GM06990 (cell line): ENCODE results near the gene ARHGAP11A.
"Not testable (repeated sequence)": the region's sequence is repeated elsewhere in the genome, so short reads cannot be mapped to it uniquely, and the experiment has no call there.

Source experiments
- DNase-seq: peaks from one replicate; pipeline ENCODE4 v3.0.0-alpha.2; 2011; ENCODE audit not compliant: insufficient read length; ENCODE audit errors: extremely low read depth
- H3K27me3 ChIP-seq: replicated peaks from 2 replicates; pipeline ENCODE4 v1.6.0; 2011; ENCODE audit warnings: low read length; ENCODE audit not compliant: control insufficient read depth, insufficient read depth
- H3K36me3 ChIP-seq: 2 replicates; pipeline ENCODE4 v1.5.1; 2011; ENCODE audit warnings: low read length; ENCODE audit not compliant: control insufficient read depth, insufficient read depth
- H3K4me3 ChIP-seq: replicated peaks from 2 replicates; pipeline ENCODE4 v1.5.1; 2011; ENCODE audit warnings: low read depth, mild to moderate bottlenecking, control low read depth, low read length

ARHGAP11A gene, protein sequence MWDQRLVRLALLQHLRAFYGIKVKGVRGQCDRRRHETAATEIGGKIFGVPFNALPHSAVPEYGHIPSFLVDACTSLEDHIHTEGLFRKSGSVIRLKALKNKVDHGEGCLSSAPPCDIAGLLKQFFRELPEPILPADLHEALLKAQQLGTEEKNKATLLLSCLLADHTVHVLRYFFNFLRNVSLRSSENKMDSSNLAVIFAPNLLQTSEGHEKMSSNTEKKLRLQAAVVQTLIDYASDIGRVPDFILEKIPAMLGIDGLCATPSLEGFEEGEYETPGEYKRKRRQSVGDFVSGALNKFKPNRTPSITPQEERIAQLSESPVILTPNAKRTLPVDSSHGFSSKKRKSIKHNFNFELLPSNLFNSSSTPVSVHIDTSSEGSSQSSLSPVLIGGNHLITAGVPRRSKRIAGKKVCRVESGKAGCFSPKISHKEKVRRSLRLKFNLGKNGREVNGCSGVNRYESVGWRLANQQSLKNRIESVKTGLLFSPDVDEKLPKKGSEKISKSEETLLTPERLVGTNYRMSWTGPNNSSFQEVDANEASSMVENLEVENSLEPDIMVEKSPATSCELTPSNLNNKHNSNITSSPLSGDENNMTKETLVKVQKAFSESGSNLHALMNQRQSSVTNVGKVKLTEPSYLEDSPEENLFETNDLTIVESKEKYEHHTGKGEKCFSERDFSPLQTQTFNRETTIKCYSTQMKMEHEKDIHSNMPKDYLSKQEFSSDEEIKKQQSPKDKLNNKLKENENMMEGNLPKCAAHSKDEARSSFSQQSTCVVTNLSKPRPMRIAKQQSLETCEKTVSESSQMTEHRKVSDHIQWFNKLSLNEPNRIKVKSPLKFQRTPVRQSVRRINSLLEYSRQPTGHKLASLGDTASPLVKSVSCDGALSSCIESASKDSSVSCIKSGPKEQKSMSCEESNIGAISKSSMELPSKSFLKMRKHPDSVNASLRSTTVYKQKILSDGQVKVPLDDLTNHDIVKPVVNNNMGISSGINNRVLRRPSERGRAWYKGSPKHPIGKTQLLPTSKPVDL

GRCh38 chr15:32615051-32615870 is at the start of gene ARHGAP11A:
ARHGAP11A (plus strand) TSS chr15:32615504; CDS start chr15:32616212, 708 bp downstream.
- H3K27me3 ChIP-seq, H3K36me3 ChIP-seq: not testable (repeated sequence)
- H3K4me3 ChIP-seq, result peak within 1 kb of the TSS; percentile 80
- peak; percentile 74 for DNase-seq

GRCh38 chr15:32568988-32569387 is 46.3 kb upstream of the ARHGAP11A start:
- DNase-seq, H3K36me3 ChIP-seq, H3K4me3 ChIP-seq, H3K27me3 ChIP-seq: not testable (repeated sequence)

- not testable (repeated sequence) for H3K27me3 ChIP-seq, H3K36me3 ChIP-seq, DNase-seq, H3K4me3 ChIP-seq
These were observed 36.8 kb upstream of the ARHGAP11A start for GRCh38 chr15:32578482-32578881.

DNA sequence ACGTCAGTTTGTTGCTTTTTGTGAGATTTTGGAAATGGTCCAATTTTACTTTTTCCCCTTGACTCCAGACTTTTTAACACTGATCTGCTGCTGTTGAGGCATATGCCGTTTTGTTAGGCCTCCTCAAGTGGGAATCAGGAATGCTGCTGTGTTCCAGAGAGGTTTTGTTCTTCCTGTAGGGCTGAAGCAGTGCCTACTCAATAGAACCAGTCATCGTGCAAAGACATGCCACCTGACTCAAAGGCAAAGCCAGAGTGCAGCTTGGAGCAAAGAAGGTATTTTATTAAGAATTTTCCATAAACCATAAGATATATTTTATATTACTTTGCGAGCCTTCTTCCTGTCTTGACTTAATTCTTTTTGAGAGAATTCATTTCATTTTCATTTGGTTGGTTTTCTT is 29.5 kb upstream of the ARHGAP11A start:
- not testable (repeated sequence) for H3K36me3 ChIP-seq, H3K4me3 ChIP-seq, H3K27me3 ChIP-seq, DNase-seq

DNA sequence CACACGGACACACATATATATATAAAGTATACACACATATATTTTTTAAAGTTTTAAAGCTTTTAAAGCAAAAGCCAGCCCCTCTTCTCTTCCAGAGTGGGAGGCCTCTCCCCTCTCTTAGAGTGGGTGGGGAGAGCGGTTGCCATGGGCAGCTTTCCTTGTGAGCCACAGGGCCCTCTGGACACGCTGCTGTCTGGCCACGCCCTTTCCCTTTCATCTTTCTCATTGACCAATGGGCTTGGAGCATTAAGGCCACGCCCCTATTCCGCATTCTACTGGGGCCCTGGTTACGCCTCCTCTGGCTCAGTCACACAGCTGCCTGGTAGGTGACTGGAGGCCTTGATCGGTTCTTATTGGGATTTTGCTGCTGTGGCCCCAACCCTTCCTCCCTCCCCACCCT is 22.2 kb upstream of the ARHGAP11A start, which contains the start of gene GOLGA8N:
TSS of gene GOLGA8N (plus strand) at position 306 of the 400 bp plus-strand sequence.
- not testable (repeated sequence) for DNase-seq, H3K36me3 ChIP-seq, H3K27me3 ChIP-seq, H3K4me3 ChIP-seq

- H3K27me3 ChIP-seq, H3K36me3 ChIP-seq, H3K4me3 ChIP-seq, DNase-seq: not testable (repeated sequence)
These were observed 5.8 kb upstream of the ARHGAP11A start for GRCh38 chr15:32609518-32609917.

DNA sequence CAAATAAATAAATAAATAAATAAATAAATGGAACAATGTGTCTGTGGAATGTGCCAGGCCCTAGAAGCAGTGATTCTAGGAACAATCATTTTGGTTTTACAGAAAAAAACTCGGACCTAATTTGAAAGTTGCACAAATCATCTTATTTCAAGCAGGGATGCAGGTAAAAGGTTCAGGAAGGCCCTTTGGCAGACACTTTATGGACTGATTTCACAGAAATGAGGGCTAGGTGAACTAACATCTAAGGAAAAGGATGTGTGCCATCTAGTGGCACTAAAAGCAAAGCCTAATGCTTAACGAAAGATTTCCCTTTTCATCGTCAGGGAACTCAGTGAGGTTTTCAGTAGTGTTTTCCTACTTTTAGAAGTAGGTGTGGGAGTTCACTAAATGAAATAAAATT is 4.6 kb upstream of the ARHGAP11A start:
- not testable (repeated sequence) for H3K27me3 ChIP-seq, DNase-seq, H3K4me3 ChIP-seq, H3K36me3 ChIP-seq

- H3K27me3 ChIP-seq, H3K36me3 ChIP-seq, DNase-seq: not testable (repeated sequence)
- peak overlapping the region; percentile 80 for H3K4me3 ChIP-seq
These were observed 623 bp upstream of the ARHGAP11A start for GRCh38 chr15:32614712-32615050.

- not testable (repeated sequence) for H3K27me3 ChIP-seq, H3K36me3 ChIP-seq, DNase-seq
- peak overlapping the region; percentile 80 for H3K4me3 ChIP-seq
These were observed 645 bp downstream of the ARHGAP11A start for GRCh38 chr15:32615871-32616426.
